Measurements from ENCODE around the gene TSEN34.

DNA sequence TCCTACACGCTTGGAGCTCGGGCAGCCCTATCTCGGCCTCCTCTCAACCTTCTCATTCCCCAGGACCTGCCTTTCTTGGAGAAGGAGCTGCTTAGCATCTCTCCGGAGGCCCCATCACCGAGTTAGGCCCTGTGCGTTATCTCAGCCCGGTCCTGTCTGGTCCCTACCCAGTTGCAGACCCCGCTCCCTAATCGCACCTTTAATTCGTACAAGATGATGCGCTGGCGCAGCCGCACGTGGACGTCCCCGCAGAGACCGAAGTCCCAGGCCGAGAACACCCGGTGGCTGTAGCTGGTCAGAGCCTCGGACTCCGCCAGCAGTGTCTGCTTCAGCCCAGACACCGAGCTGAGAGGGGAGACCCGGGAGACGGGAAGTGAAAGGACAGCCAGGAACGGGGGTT lies 25.9 kb upstream of the TSEN34 start:
- no peak for TF ChIP-seq POLR2A (IDR thresholded peaks at IDR 0.05)
- TF ChIP-seq, protein P1, sequence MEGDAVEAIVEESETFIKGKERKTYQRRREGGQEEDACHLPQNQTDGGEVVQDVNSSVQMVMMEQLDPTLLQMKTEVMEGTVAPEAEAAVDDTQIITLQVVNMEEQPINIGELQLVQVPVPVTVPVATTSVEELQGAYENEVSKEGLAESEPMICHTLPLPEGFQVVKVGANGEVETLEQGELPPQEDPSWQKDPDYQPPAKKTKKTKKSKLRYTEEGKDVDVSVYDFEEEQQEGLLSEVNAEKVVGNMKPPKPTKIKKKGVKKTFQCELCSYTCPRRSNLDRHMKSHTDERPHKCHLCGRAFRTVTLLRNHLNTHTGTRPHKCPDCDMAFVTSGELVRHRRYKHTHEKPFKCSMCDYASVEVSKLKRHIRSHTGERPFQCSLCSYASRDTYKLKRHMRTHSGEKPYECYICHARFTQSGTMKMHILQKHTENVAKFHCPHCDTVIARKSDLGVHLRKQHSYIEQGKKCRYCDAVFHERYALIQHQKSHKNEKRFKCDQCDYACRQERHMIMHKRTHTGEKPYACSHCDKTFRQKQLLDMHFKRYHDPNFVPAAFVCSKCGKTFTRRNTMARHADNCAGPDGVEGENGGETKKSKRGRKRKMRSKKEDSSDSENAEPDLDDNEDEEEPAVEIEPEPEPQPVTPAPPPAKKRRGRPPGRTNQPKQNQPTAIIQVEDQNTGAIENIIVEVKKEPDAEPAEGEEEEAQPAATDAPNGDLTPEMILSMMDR (IDR thresholded peaks at IDR 0.05): no peak
